Measurements from ENCODE around the gene DMD.
"Not testable (repeated sequence)": the region's sequence is repeated elsewhere in the genome, so short reads cannot be mapped to it uniquely, and the experiment has no call there.

Gene DMD

GRCh38 chrX:32280921-32281320, 930.4 kb downstream of the DMD start:
- Mint-ChIP-seq H3K27ac (no peak overlapping the region), H3K36me3 (no peaks in the 10 kb centered on the region), H3K27me3 (no peaks in the 10 kb centered on the region), H3K9me3 (no peaks in the 10 kb centered on the region), H3K4me3 (no peak overlapping the region), H3K4me1 (no peaks in the 10 kb centered on the region)
- DNase-seq (no peak), ATAC-seq (replicated peaks) (no peak)

DNA sequence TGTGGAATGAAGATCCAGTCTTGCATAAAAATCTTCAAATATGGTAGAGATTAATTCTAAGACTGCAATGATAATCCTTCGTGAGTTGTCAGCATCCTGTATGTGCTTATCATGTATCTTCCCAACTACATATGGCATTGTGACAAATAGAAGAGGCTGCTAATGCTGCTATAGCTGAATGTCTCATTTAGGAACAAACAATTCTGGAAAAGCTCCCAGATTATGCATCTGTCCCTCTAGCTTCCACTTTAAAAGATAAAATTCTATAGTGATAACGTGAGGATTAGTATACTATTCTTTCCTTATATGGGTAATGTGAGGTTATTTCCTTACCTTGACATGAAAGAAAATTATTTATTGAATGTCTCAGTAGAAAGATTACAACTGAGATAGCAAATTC, 930.9 kb downstream of the DMD start:
- ATAC-seq (replicated peaks) (no peak), DNase-seq (no peak)
- H3K4me1 Mint-ChIP-seq, result no peaks in the 10 kb centered on the region
- H3K4me3 Mint-ChIP-seq, result no peak overlapping the region
- H3K27ac Mint-ChIP-seq, result no peak overlapping the region
- no peaks in the 10 kb centered on the region for H3K27me3 Mint-ChIP-seq
- no peaks in the 10 kb centered on the region for H3K9me3 Mint-ChIP-seq
- H3K36me3 Mint-ChIP-seq, result no peaks in the 10 kb centered on the region

DNA sequence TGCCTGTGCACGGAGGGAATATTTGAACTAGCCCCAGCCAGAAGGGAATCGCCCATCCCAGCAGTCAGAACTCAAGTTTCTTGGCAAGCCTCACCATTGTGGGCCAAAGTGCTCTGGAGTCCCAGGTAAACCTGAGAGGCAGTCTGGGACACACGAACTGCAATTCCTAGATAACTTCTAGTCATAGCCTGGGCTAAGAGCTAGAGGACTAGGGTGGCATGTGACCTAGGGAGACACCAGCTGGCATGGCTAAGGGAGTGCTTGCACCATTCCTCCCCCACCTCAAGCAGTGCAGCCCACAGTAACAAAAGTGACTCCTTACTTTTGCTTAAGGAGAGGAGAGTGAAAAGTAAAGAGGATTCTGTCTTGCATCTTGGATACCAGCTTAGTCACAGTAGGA, 935.2 kb downstream of the DMD start:
- H3K9me3 Mint-ChIP-seq, result no peaks in the 10 kb centered on the region
- H3K36me3 Mint-ChIP-seq, result no peaks in the 10 kb centered on the region
- DNase-seq (no peak), ATAC-seq (replicated peaks) (no peak)
- no peaks in the 10 kb centered on the region for H3K27me3 Mint-ChIP-seq
- H3K4me3 Mint-ChIP-seq, result no peak overlapping the region
- no peaks in the 10 kb centered on the region for H3K4me1 Mint-ChIP-seq
- no peak overlapping the region for H3K27ac Mint-ChIP-seq

DNA sequence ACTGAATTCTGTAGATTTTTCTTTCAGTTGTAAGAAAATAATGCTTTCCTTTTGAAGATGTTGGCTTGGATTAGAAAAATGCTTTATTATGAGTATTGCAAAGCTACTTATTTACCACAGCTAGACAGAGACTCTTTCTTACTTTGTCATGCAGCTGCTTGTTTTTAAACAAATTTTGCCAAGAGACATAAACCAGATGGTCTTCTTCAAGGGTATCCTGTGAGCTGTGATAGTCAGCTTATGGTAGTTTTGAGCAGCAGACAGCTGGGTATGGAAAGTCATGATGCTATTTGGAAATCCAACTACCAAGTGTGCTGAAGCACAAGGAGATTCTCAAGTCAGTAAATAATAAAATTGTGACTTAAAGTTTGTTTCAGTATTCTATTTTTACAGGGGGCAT, 941.5 kb downstream of the DMD start:
- H3K27ac Mint-ChIP-seq, result no peak overlapping the region
- H3K36me3 Mint-ChIP-seq, result no peaks in the 10 kb centered on the region
- no peaks in the 10 kb centered on the region for H3K4me1 Mint-ChIP-seq
- H3K9me3 Mint-ChIP-seq, result peaks cover 0 to 6% of the 10 kb centered on the region in 2 donors
- ATAC-seq (replicated peaks) (no peak), DNase-seq (no peak)
- H3K4me3 Mint-ChIP-seq, result no peak overlapping the region
- H3K27me3 Mint-ChIP-seq, result peaks cover 0 to 3% of the 10 kb centered on the region in 2 donors

GRCh38 chrX:32268207-32268606, 943.1 kb downstream of the DMD start:
- Mint-ChIP-seq H3K4me3 (no peak overlapping the region), H3K36me3 (peaks cover 0 to 4% of the 10 kb centered on the region in 2 donors), H3K9me3 (peaks cover 3 to 15% of the 10 kb centered on the region in 2 donors), H3K27me3 (peaks cover 0 to 3% of the 10 kb centered on the region in 2 donors), H3K4me1 (no peaks in the 10 kb centered on the region), H3K27ac (no peak overlapping the region)
- no peak for DNase-seq
- ATAC-seq (replicated peaks), result no peak

DNA sequence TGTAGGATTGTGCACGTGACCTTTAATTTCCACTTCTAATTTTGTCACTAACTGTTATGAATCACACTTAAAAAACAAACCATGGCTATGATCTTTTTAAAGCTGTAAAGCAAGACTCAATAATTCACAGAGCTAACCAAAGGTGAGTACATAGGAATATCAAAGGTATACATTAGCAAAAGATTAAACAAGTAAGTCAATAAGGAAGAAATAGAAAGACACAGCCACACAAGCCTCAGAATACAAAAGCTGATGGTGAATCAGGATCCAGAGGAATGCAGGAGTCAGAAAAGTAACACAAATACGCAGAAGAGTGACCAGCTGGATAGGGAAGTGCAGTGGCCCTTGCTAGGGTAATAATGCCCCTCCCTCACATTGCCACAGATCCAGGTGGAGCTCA, 943.6 kb downstream of the DMD start:
- Mint-ChIP-seq H3K4me1 (no peaks in the 10 kb centered on the region), H3K27ac (no peak overlapping the region)
- no peak for ATAC-seq (replicated peaks)

DNA sequence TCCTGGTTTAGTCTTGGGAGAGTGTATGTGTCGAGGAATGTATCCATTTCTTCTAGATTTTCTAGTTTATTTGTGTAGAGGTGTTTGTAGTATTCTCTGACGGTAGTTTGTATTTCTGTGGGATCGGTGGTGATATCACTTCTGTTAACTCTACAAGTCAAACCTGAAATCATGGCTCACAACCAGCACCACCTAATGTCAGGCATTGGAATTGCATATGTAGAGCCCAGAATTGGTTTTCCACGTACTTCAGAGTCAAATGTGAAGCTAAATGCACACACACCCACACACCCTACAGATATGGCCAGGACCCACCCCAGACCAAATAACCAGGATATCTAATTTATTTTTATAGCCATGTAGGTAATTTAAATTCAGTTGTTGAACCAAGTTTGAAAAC, 964.7 kb downstream of the DMD start:
- ATAC-seq (replicated peaks); H3K4me3 Mint-ChIP-seq; H3K9me3 Mint-ChIP-seq; DNase-seq; H3K27ac Mint-ChIP-seq; H3K27me3 Mint-ChIP-seq; H3K36me3 Mint-ChIP-seq; H3K4me1 Mint-ChIP-seq: not testable (repeated sequence)

More for the DNA sequence above, 943.6 kb downstream of the DMD start:
- H3K36me3 Mint-ChIP-seq, result peaks cover 0 to 4% of the 10 kb centered on the region in 2 donors
- H3K9me3 Mint-ChIP-seq, result peaks cover 3 to 17% of the 10 kb centered on the region in 2 donors
- peaks cover 0 to 3% of the 10 kb centered on the region in 2 donors for H3K27me3 Mint-ChIP-seq
- H3K4me3 Mint-ChIP-seq, result no peak overlapping the region
- no peak for DNase-seq

DNA sequence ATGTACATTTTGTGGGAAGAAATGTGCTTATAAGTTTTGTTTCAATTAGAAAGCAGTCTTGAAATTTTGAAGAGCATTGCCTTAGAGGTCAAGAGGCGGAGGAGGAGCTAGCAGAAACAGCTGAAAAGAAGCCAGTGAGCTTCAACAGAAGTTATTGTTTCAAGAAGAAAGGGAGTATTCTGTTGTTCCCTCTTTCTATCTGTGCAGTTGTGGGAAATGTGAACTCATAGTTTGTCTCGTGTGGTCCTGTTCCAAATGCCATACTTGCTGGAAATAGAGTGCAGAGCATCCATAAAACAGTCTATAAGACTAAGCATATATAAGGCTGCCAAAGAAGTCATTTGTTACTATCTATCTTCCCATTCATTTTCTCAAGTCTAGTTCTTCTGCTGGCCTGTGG, 1015.7 kb downstream of the DMD start:
- H3K27ac Mint-ChIP-seq, result no peak overlapping the region
- H3K4me1 Mint-ChIP-seq, result no peaks in the 10 kb centered on the region
- DNase-seq (no peak), ATAC-seq (replicated peaks) (no peak)
- H3K36me3 Mint-ChIP-seq, result no peaks in the 10 kb centered on the region
- no peaks in the 10 kb centered on the region for H3K9me3 Mint-ChIP-seq
- no peak overlapping the region for H3K4me3 Mint-ChIP-seq
- H3K27me3 Mint-ChIP-seq, result no peaks in the 10 kb centered on the region

- no peak overlapping the region for H3K4me3 Mint-ChIP-seq
- H3K4me1 Mint-ChIP-seq, result no peaks in the 10 kb centered on the region
- H3K27ac Mint-ChIP-seq, result no peak overlapping the region
- DNase-seq, result no peak
- ATAC-seq (replicated peaks), result no peak
- no peaks in the 10 kb centered on the region for H3K36me3 Mint-ChIP-seq
- H3K9me3 Mint-ChIP-seq, result no peaks in the 10 kb centered on the region
- no peaks in the 10 kb centered on the region for H3K27me3 Mint-ChIP-seq
Observed at GRCh38 chrX:32191316-32191715, 1020.0 kb downstream of the DMD start.

GRCh38 chrX:32185160-32185559, 1026.2 kb downstream of the DMD start:
- no peaks in the 10 kb centered on the region for H3K4me1 Mint-ChIP-seq
- no peaks in the 10 kb centered on the region for H3K36me3 Mint-ChIP-seq
- H3K27ac Mint-ChIP-seq, result no peak overlapping the region
- no peaks in the 10 kb centered on the region for H3K27me3 Mint-ChIP-seq
- no peak overlapping the region for H3K4me3 Mint-ChIP-seq
- no peak for DNase-seq
- H3K9me3 Mint-ChIP-seq, result no peaks in the 10 kb centered on the region
- no peak for ATAC-seq (replicated peaks)

- ATAC-seq (replicated peaks) (no peak), DNase-seq (no peak)
- Mint-ChIP-seq H3K27me3 (no peaks in the 10 kb centered on the region), H3K9me3 (no peaks in the 10 kb centered on the region), H3K4me1 (no peaks in the 10 kb centered on the region), H3K4me3 (no peak overlapping the region), H3K27ac (no peak overlapping the region), H3K36me3 (no peaks in the 10 kb centered on the region)
Observed at GRCh38 chrX:32183066-32183465, 1028.3 kb downstream of the DMD start.

GRCh38 chrX:32176510-32176909, 1034.8 kb downstream of the DMD start:
- Mint-ChIP-seq H3K9me3 (peaks cover 1 to 11% of the 10 kb centered on the region in 2 donors), H3K36me3 (no peaks in the 10 kb centered on the region), H3K27me3 (no peaks in the 10 kb centered on the region), H3K27ac (no peak overlapping the region), H3K4me3 (no peak overlapping the region), H3K4me1 (no peaks in the 10 kb centered on the region)
- DNase-seq (no peak), ATAC-seq (replicated peaks) (no peak)

DNA sequence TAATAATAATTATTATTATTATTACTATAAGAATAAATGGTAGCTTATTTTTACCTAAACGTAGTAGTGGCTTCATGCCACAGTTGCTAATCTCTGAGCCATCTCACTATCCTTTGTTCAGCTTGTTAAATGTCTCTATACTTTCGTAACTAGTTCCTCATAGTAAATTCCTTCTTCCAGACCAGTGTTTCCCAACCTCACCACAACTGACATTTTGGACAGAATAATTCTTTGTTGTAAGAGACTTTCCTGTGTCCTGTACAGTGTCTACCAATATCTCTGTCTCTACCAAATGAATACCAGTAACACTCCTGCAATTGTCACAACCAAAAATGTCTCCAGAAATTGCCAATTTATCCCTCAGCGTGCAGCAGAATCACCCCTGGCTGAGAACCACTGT, 1040.9 kb downstream of the DMD start:
- H3K27me3 Mint-ChIP-seq, result no peaks in the 10 kb centered on the region
- no peaks in the 10 kb centered on the region for H3K4me1 Mint-ChIP-seq
- no peak overlapping the region for H3K27ac Mint-ChIP-seq
- peaks cover 1 to 5% of the 10 kb centered on the region in 2 donors for H3K9me3 Mint-ChIP-seq
- H3K36me3 Mint-ChIP-seq, result no peaks in the 10 kb centered on the region
- H3K4me3 Mint-ChIP-seq, result no peak overlapping the region
- no peak for DNase-seq
- no peak for ATAC-seq (replicated peaks)

- DNase-seq, result no peak
- no peak for ATAC-seq (replicated peaks)
- Mint-ChIP-seq H3K9me3 (peaks cover 0 to 4% of the 10 kb centered on the region in 2 donors), H3K4me1 (no peaks in the 10 kb centered on the region), H3K4me3 (no peak overlapping the region), H3K36me3 (no peaks in the 10 kb centered on the region), H3K27me3 (no peaks in the 10 kb centered on the region), H3K27ac (no peak overlapping the region)
Observed at GRCh38 chrX:32155044-32155638, 1056.2 kb downstream of the DMD start.

DNA sequence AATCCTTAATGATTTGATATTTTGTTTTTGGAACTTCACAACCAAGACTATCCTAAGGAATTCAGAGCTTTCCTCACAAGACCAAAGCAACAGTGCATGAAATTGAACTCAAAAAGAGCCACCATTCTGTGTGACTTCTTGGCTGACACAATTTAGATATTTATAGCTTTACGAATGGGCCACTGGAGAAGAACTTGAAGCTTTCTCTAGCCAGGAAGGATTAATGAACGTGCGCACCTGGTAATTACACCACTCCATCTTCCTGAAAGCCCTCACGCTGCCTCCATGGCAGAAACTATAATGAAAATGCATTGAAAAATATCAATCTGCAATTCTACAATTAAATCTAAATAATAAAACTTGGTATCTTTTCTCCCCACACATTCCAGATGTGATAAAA, 1057.8 kb downstream of the DMD start:
- H3K4me1 Mint-ChIP-seq, result no peaks in the 10 kb centered on the region
- H3K27ac Mint-ChIP-seq, result no peak overlapping the region
- H3K4me3 Mint-ChIP-seq, result no peak overlapping the region
- no peak for DNase-seq
- no peaks in the 10 kb centered on the region for H3K9me3 Mint-ChIP-seq
- ATAC-seq (replicated peaks), result no peak
- no peaks in the 10 kb centered on the region for H3K36me3 Mint-ChIP-seq
- H3K27me3 Mint-ChIP-seq, result no peaks in the 10 kb centered on the region

GRCh38 chrX:32150141-32150540, 1061.2 kb downstream of the DMD start:
- DNase-seq (no peak), ATAC-seq (replicated peaks) (no peak)
- Mint-ChIP-seq H3K4me3 (no peak overlapping the region), H3K4me1 (no peaks in the 10 kb centered on the region), H3K9me3 (no peaks in the 10 kb centered on the region), H3K27ac (no peak overlapping the region), H3K27me3 (no peaks in the 10 kb centered on the region), H3K36me3 (no peaks in the 10 kb centered on the region)

Data from stimulated activated naive B cell treated with anti-CD40 and anti-IgM and Interleukin-4, amounts not matched to agents 10 μg/mL and 1 μg/mL and 100 μg/mL, for 72 hours (primary cell).